Liver (tissue), 9 donors: Measurements from ENCODE around the gene ENGASE. TPM values are rescaled to one million over a fixed set of nuclear protein-coding genes. Genes with fewer than 3 reads are reported as not detected.

Experiments
- DNase-seq: peaks from one replicate; pipeline ENCODE4 v3.0.0-alpha.2; 2017; ENCODE audit warnings: low spot score
- H3K27ac ChIP-seq, 2 donors: one replicate each; pipeline ENCODE4 v1.7.0; 2013; ENCODE audit warnings: inconsistent platforms in 2 of 2, low read length in 2 of 2, control low read depth in 1 of 2, low read depth in 1 of 2, mild to moderate bottlenecking in 1 of 2
- H3K27me3 ChIP-seq, 4 donors: one replicate each; pipeline versions ENCODE4 v1.6.1 to v1.7.0; 2013; ENCODE audit warnings: low read length in 3 of 4, inconsistent platforms in 1 of 4, mild to moderate bottlenecking in 1 of 4, moderate library complexity in 1 of 4; ENCODE audit not compliant: control insufficient read depth in 4 of 4, insufficient read depth in 4 of 4
- H3K36me3 ChIP-seq, 4 donors: one replicate each; pipeline versions ENCODE4 v1.6.1 to v1.7.0; 2013; ENCODE audit warnings: low read length in 3 of 4, mild to moderate bottlenecking in 3 of 4, low read depth in 1 of 4, moderate library complexity in 1 of 4; ENCODE audit not compliant: control insufficient read depth in 4 of 4, insufficient read depth in 3 of 4
- H3K4me1 ChIP-seq, 4 donors: one replicate each; pipeline versions ENCODE4 v1.6.1 to v1.7.0; 2013; ENCODE audit warnings: low read length in 3 of 4, mild to moderate bottlenecking in 3 of 4, moderate library complexity in 1 of 4; ENCODE audit not compliant: control insufficient read depth in 4 of 4, insufficient read depth in 4 of 4
- H3K4me3 ChIP-seq, 3 donors: one replicate each; pipeline versions ENCODE4 v1.6.1 to v1.7.0; 2013; ENCODE audit warnings: low read length in 3 of 3, control low read depth in 1 of 3, low read depth in 1 of 3, mild to moderate bottlenecking in 1 of 3
- H3K9ac ChIP-seq, 2 donors: one replicate each; pipeline ENCODE4 v1.7.0; 2013; ENCODE audit warnings: low read length in 2 of 2, mild to moderate bottlenecking in 2 of 2, moderate library complexity in 2 of 2, control low read depth in 1 of 2, low read depth in 1 of 2
- H3K9me3 ChIP-seq, 4 donors: one replicate each; pipeline versions ENCODE4 v1.6.1 to v1.7.0; 2013; ENCODE audit warnings: low read length in 3 of 4; ENCODE audit not compliant: control insufficient read depth in 4 of 4
- ATF3 ChIP-seq: IDR thresholded peaks from 2 replicates; pipeline ENCODE4 v1.6.1; 2016; ENCODE audit warnings: antibody characterized with exemption
- CTCF ChIP-seq: fragments of 150-350 bp; IDR thresholded peaks from 2 replicates; pipeline ENCODE4 v1.5.1; 2017; ENCODE audit warnings: improper control_type of control experiment, low read depth, low read length; ENCODE audit not compliant: missing input control
- EGR1 ChIP-seq, 2 donors: IDR thresholded peaks; 2 replicates each; pipeline ENCODE4 v1.6.1; 2016 to 2018; ENCODE audit warnings: antibody characterized with exemption in 2 of 2, low read depth in 2 of 2
- FOXA1 ChIP-seq: IDR thresholded peaks from 2 replicates; pipeline ENCODE4 v1.6.1; 2016; ENCODE audit warnings: antibody characterized with exemption
- FOXA2 ChIP-seq: IDR thresholded peaks from 2 replicates; pipeline ENCODE4 v1.6.1; 2016; ENCODE audit warnings: antibody characterized with exemption
- GABPA ChIP-seq, 2 donors: IDR thresholded peaks in 1 of 2; conservative IDR thresholded peaks in 1 of 2; 2 replicates each; pipeline ENCODE4 v1.6.1; 2016; ENCODE audit warnings: antibody characterized with exemption in 2 of 2, mild to moderate bottlenecking in 1 of 2, moderate library complexity in 1 of 2
- HNF4A ChIP-seq, 2 donors: conservative IDR thresholded peaks; 2 replicates each; pipeline ENCODE4 v1.6.1; 2016; ENCODE audit warnings: antibody characterized with exemption in 2 of 2, mild to moderate bottlenecking in 2 of 2
- JUND ChIP-seq, 2 donors: IDR thresholded peaks; 2 replicates each; pipeline ENCODE4 v1.6.1; 2016; ENCODE audit warnings: antibody characterized with exemption in 2 of 2
- MAX ChIP-seq: IDR thresholded peaks from 2 replicates; pipeline ENCODE4 v1.6.1; 2016; ENCODE audit warnings: antibody characterized with exemption
- NR2F2 ChIP-seq: IDR thresholded peaks from 2 replicates; pipeline ENCODE4 v1.6.1; 2016; ENCODE audit warnings: antibody characterized with exemption
- RAD21 ChIP-seq, 2 donors: IDR thresholded peaks; 2 replicates each; pipeline ENCODE4 v1.6.1; 2016; ENCODE audit warnings: antibody characterized with exemption in 2 of 2, mild to moderate bottlenecking in 2 of 2
- REST ChIP-seq: IDR thresholded peaks from 2 replicates; pipeline ENCODE4 v1.6.1; 2016; ENCODE audit warnings: antibody characterized with exemption, mild to moderate bottlenecking
- RXRA ChIP-seq, 2 donors: IDR thresholded peaks; 2 replicates each; pipeline ENCODE4 v1.6.1; 2017 to 2018; ENCODE audit warnings: antibody characterized with exemption in 2 of 2, mild to moderate bottlenecking in 1 of 2
- SP1 ChIP-seq: IDR thresholded peaks from 2 replicates; pipeline ENCODE4 v1.6.1; 2018; ENCODE audit warnings: antibody characterized with exemption, mild to moderate bottlenecking
- TAF1 ChIP-seq: conservative IDR thresholded peaks from 2 replicates; pipeline ENCODE4 v1.6.1; 2016; ENCODE audit warnings: antibody characterized with exemption, mild to moderate bottlenecking
- YY1 ChIP-seq: IDR thresholded peaks from 2 replicates; pipeline ENCODE4 v1.6.1; 2016; ENCODE audit warnings: antibody characterized with exemption, mild to moderate bottlenecking
- ZBTB33 ChIP-seq: IDR thresholded peaks from 2 replicates; pipeline ENCODE4 v1.6.1; 2016; ENCODE audit warnings: antibody characterized with exemption
- WGBS: extraction: QIAGEN DNeasy Blood & Tissue Kit; methylation state at CpG from one replicate; pipeline ENCODE4 v1.1.7; 2013; 5-methylcytosine and 5-hydroxymethylcytosine counted together
- polyA plus RNA-seq, 2 donors: library from polyadenylated mRNA; stranded (reverse) in 1 of 2; unstranded in 1 of 2; fragments of 200-250 nt in 1 of 2; fragments of >200 nt in 1 of 2; fragmentation: Nextera tagmentation in 1 of 2; extraction: Ambion mirVana in 1 of 2; gene quantifications; one replicate each; pipeline versions ENCODE4 v1.2.1 to v1.2.3, GENCODE V29; 2013 to 2015
- total RNA-seq, 2 donors: library from RNA; depleted of rRNA; stranded (reverse); fragments of >200 nt; gene quantifications; one replicate each; pipeline ENCODE4 v1.2.3, GENCODE V29; 2014
- donor health status: healthy.
- donor health status: healthy.
- donor health status: healthy.
- donor health status: healthy.
- donor health status: healthy.

The ENGASE gene
- total and polyA plus RNA-seq, 4 donors, result 5.2 to 33.6 (median 7.8) TPM

- Histone ChIP-seq H3K27ac (no peak overlapping the region), H3K9ac (no peak overlapping the region), H3K4me3 (no peak overlapping the region), H3K9me3 (no peaks in the 10 kb centered on the region), H3K27me3 (no peaks in the 10 kb centered on the region), H3K36me3 (no peaks in the 10 kb centered on the region), H3K4me1 (no peaks in the 10 kb centered on the region)
- no peak for DNase-seq
- WGBS, result 87% methylated on average over 19 of the region's 19 CpGs
- TF ChIP-seq SP1 (no peak), JUND (IDR thresholded peaks at IDR 0.05) (no peak), FOXA2 (no peak), FOXA1 (no peak), YY1 (no peak), HNF4A (conservative IDR thresholded peaks at IDR 0.05) (no peak), GABPA (IDR thresholded peaks at IDR 0.05 in 1 of 2, conservative IDR thresholded peaks at IDR 0.05 in 1 of 2) (no peak), CTCF (no peak), ZBTB33 (no peak), REST (no peak), MAX (no peak), NR2F2 (no peak)
Observed at GRCh38 chr17:79116575-79117368, 42.1 kb downstream of the ENGASE start.

- Histone ChIP-seq H3K4me3 (no peak overlapping the region), H3K4me1 (no peaks in the 10 kb centered on the region), H3K27ac (no peak overlapping the region), H3K36me3 (no peaks in the 10 kb centered on the region), H3K9ac (no peak overlapping the region), H3K27me3 (no peaks in the 10 kb centered on the region), H3K9me3 (no peaks in the 10 kb centered on the region)
- DNase-seq, result no peak
- WGBS, result 62% methylated on average over 21 of the region's 21 CpGs
- no peak for TF ChIP-seq MAX
- TF ChIP-seq ATF3, result no peak
- no peak for TF ChIP-seq YY1
- no peak for TF ChIP-seq HNF4A (conservative IDR thresholded peaks at IDR 0.05)
- TF ChIP-seq TAF1, result no peak
- TF ChIP-seq JUND (IDR thresholded peaks at IDR 0.05), result no peak
- TF ChIP-seq EGR1 (IDR thresholded peaks at IDR 0.05; ENCODE audit: low read depth in 2 of 2), result no peak
- TF ChIP-seq FOXA2, result no peak
- no peak for TF ChIP-seq CTCF
- no peak for TF ChIP-seq RAD21 (IDR thresholded peaks at IDR 0.05)
- TF ChIP-seq RXRA (IDR thresholded peaks at IDR 0.05), result no peak
- TF ChIP-seq SP1, result no peak
Observed at GRCh38 chr17:79117905-79118487, 43.4 kb downstream of the ENGASE start.
